K562 (cell line): ENCODE results near the gene PAIP1. TPM values are rescaled to one million over a fixed set of nuclear protein-coding genes. Genes with fewer than 3 reads are reported as not detected.
A peak's percentile ranks its signal among the peaks of the same experiment; 100 is the strongest.

Experiments used
- AFF4 ChIP-seq: sonication (generic); formaldehyde crosslinking; IDR thresholded peaks from 2 replicates; pipeline ENCODE4 v1.8.0; 2023; ENCODE audit warnings: mild to moderate bottlenecking, missing genetic modification reagents
- ARID2 ChIP-seq: fragments of 450-650 bp; IDR thresholded peaks from 2 replicates; pipeline ENCODE4 v1.6.1; 2017; ENCODE audit warnings: antibody characterized with exemption, mild to moderate bottlenecking
- BDP1 ChIP-seq: IDR thresholded peaks from 3 replicates; pipeline ENCODE4 v1.6.1; 2011; ENCODE audit not compliant: insufficient read length, insufficient read depth
- GABPB2 ChIP-seq: fragments of 250-450 bp; sonication (Bioruptor Pico); conservative IDR thresholded peaks from 2 replicates; pipeline ENCODE4 v1.5.1; 2021; ENCODE audit warnings: mild to moderate bottlenecking
- HNRNPUL1 ChIP-seq: fragments of 200-400 bp; formaldehyde crosslinking; IDR thresholded peaks from 2 replicates; pipeline ENCODE4 v1.6.1; 2017; ENCODE audit warnings: low read length
- MAZ ChIP-seq, 2 experiments: fragments of 450-650 bp in 1 of 2; sonication (generic) in 1 of 2; formaldehyde crosslinking; IDR thresholded peaks in 1 of 2; conservative IDR thresholded peaks in 1 of 2; 2 replicates each; pipeline versions ENCODE4 v1.4.0 to v1.5.0; 2020; ENCODE audit warnings: mild to moderate bottlenecking in 1 of 2, missing genetic modification reagents in 1 of 2
- PCBP2 ChIP-seq: fragments of 200-400 bp; formaldehyde crosslinking; IDR thresholded peaks from 2 replicates; pipeline ENCODE4 v1.6.1; 2018; ENCODE audit warnings: low read length, low read depth, mild to moderate bottlenecking, moderate library complexity; ENCODE audit not compliant: poor library complexity, severe bottlenecking
- POLR2A ChIP-seq: fragments of 450-650 bp; conservative IDR thresholded peaks from 2 replicates; pipeline ENCODE4 v1.6.1; 2016
- PTRF ChIP-seq: fragments of 450-650 bp; IDR thresholded peaks from 2 replicates; pipeline ENCODE4 v1.6.1; 2016; ENCODE audit warnings: mild to moderate bottlenecking, missing genetic modification characterization, missing compliant biosample characterization
- PTTG1 ChIP-seq: fragments of 450-650 bp; IDR thresholded peaks from 2 replicates; pipeline ENCODE4 v1.6.1; 2016; ENCODE audit warnings: low read depth, mild to moderate bottlenecking, missing genetic modification characterization, missing compliant biosample characterization
- RAD51 ChIP-seq: fragments of 450-650 bp; IDR thresholded peaks from 2 replicates; pipeline ENCODE4 v1.7.1; 2016; ENCODE audit warnings: low read depth, mild to moderate bottlenecking, borderline replicate concordance
- RBBP5 ChIP-seq: fragments of 200-600 bp; sonication (generic); IDR thresholded peaks from 2 replicates; pipeline ENCODE4 v1.6.1; 2012; ENCODE audit warnings: borderline replicate concordance, mild to moderate bottlenecking, low read length, control low read depth, inconsistent platforms; ENCODE audit not compliant: insufficient read depth, poor library complexity, severe bottlenecking
- SLC30A9 ChIP-seq: fragments of 250-450 bp; sonication (Bioruptor Pico); IDR thresholded peaks from 2 replicates; pipeline ENCODE4 v1.8.0; 2022; ENCODE audit warnings: mild to moderate bottlenecking, moderate library complexity
- TBL1XR1 ChIP-seq, 2 experiments: IDR thresholded peaks; 2 replicates each; pipeline ENCODE4 v1.6.1; 2012; ENCODE audit warnings: improper control_type of control experiment in 2 of 2, low read length in 2 of 2, mild to moderate bottlenecking in 1 of 2
- YY1 ChIP-seq, 3 experiments: IDR thresholded peaks; 2 replicates each; pipeline ENCODE4 v1.6.1; 2011; ENCODE audit warnings: low read length in 2 of 3, mild to moderate bottlenecking in 2 of 3, moderate library complexity in 2 of 3, borderline replicate concordance in 1 of 3, control low read depth in 1 of 3, low read depth in 1 of 3; ENCODE audit not compliant: insufficient read depth in 3 of 3, insufficient replicate concordance in 2 of 3, control insufficient read depth in 1 of 3, insufficient read length in 1 of 3; ENCODE audit errors: extremely low read depth in 1 of 3
- polyA plus RNA-seq, 8 experiments: library from polyadenylated mRNA; depleted of rRNA in 4 of 8; stranded (reverse) in 5 of 8; unstranded in 3 of 8; fragments of >200 nt; fragmentation: Nextera tagmentation in 2 of 8; fragmentation: Illumina TruSeq in 1 of 8; extraction: Ambion mirVana in 2 of 8; extraction: Trizol in 1 of 8; gene quantifications; 2 replicates each; pipeline versions ENCODE4 v1.2.1 to v1.2.3, GENCODE V29; 2011 to 2014; ENCODE audit warnings: inconsistent platforms in 1 of 8, missing spikeins in 1 of 8
- total RNA-seq, 7 experiments: library from RNA; depleted of rRNA in 6 of 7; stranded (reverse); fragments of >200 nt in 6 of 7; fragmentation: Illumina TruSeq in 2 of 7; extraction: Trizol in 2 of 7; gene quantifications; 2 replicates each; pipeline versions ENCODE4 v1.2.1 to v1.2.3, GENCODE V29; 2011 to 2021; ENCODE audit warnings: low replicate concordance in 1 of 7
- TF ChIP-seq, protein P1 (sequence below), 2 experiments: IDR thresholded peaks in 1 of 2; conservative IDR thresholded peaks in 1 of 2; 2 replicates each; pipeline ENCODE4 v1.6.1; 2016; ENCODE audit warnings: low read depth in 2 of 2, mild to moderate bottlenecking in 1 of 2, missing compliant biosample characterization in 1 of 2, missing genetic modification characterization in 1 of 2, moderate library complexity in 1 of 2
- TF ChIP-seq, protein P2 (sequence below): fragments of 200-800 bp; sonication (Bioruptor generic); IDR thresholded peaks from 2 replicates; pipeline ENCODE4 v1.6.1; 2017; ENCODE audit warnings: missing genetic modification characterization, missing compliant biosample characterization

The PAIP1 gene
- total and polyA plus RNA-seq, 9 of the 15 experiments (the other 6 are each of a cell fraction or from before 2014, with no cell fraction given) = 51.7 to 181 (median 102) TPM

DNA sequence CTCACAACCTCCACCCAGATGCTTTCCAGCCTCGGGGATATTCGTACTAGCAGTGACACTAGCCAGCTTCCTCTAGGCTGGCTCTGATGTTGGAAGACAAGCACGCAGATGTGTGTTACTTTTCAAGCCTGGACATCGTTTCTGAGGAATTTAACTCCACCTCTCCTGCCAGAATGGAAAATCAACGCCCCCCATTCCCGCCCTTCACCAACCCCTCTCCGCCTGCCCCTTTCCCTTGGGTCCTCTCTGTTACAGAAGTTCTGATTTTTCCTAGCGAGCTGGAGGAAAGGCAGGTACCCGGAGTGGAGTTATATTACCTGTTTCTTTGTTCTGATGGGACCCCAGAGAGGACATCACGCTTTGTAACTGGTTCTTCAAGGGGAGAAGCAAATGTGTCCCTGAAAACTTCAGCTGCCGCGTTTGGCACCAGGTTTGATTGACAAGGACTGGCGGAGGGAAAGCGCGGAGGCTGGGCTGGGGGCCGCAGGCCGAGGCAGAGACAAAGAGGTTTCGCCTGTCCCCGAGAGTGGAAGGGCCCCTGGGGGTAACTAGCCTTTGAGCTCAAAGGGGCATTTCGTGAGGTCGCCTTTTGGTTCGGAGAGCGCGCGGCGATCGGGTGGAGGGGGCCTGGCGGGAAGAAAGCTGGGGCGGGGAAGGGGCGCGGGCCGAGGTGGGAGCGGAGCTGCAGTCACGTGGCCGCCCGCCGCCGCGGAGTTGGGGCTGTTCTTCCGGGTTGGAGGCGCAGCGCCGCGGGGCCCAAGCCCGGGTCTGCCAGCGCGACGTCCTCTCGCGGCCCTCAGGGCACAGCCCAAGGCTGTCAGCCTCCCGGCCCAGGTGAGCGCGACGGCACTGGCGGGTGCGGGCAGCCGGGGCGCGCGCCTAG lies 45.8 kb upstream of the PAIP1 start, which contains the start of gene NNT (continued):
- no peak for TF ChIP-seq PTTG1 (tag)
- TF ChIP-seq HNRNPUL1 = no peak
- TF ChIP-seq, protein P1, sequence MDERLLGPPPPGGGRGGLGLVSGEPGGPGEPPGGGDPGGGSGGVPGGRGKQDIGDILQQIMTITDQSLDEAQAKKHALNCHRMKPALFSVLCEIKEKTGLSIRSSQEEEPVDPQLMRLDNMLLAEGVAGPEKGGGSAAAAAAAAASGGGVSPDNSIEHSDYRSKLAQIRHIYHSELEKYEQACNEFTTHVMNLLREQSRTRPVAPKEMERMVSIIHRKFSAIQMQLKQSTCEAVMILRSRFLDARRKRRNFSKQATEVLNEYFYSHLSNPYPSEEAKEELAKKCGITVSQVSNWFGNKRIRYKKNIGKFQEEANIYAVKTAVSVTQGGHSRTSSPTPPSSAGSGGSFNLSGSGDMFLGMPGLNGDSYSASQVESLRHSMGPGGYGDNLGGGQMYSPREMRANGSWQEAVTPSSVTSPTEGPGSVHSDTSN (CRISPR knock-in tag; IDR thresholded peaks at IDR 0.05; ENCODE audit: low read depth) = peak; percentile 52; the same call in 1 of the 2 replicates
- TF ChIP-seq, protein P1 (tag; conservative IDR thresholded peaks at IDR 0.05; ENCODE audit: low read depth) = peak; percentile 85
- peak; percentile 49; the same call in 1 of the 2 replicates for TF ChIP-seq AFF4 (CRISPR knock-in tag)
- TF ChIP-seq PTRF = no peak
- peak; percentile 75 to 84 for TF ChIP-seq MAZ (CRISPR knock-in tag; conservative IDR thresholded peaks at IDR 0.05 in 1 of 2, IDR thresholded peaks at IDR 0.05 in 1 of 2)
- TF ChIP-seq RAD51 = peak; percentile 86
- peak; percentile 96 for TF ChIP-seq RBBP5
- no peak for TF ChIP-seq PCBP2
- TF ChIP-seq POLR2A = peak; percentile 68
- TF ChIP-seq GABPB2 = no peak
- TF ChIP-seq, protein P2, sequence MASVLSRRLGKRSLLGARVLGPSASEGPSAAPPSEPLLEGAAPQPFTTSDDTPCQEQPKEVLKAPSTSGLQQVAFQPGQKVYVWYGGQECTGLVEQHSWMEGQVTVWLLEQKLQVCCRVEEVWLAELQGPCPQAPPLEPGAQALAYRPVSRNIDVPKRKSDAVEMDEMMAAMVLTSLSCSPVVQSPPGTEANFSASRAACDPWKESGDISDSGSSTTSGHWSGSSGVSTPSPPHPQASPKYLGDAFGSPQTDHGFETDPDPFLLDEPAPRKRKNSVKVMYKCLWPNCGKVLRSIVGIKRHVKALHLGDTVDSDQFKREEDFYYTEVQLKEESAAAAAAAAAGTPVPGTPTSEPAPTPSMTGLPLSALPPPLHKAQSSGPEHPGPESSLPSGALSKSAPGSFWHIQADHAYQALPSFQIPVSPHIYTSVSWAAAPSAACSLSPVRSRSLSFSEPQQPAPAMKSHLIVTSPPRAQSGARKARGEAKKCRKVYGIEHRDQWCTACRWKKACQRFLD (CRISPR knock-in tag) = no peak; the same call in none of the 2 replicates
- no peak for TF ChIP-seq ARID2
- no peak for TF ChIP-seq BDP1
- no peak for TF ChIP-seq TBL1XR1 (IDR thresholded peaks at IDR 0.05; ENCODE audit: low read length in 2 of 2)
- TF ChIP-seq SLC30A9 (CRISPR knock-in tag) = no peak
- TF ChIP-seq YY1 (IDR thresholded peaks at IDR 0.05; ENCODE audit: borderline replicate concordance in 1 of 3, control insufficient read depth in 1 of 3, extremely low read depth in 1 of 3, insufficient read depth in 3 of 3, insufficient read length in 1 of 3, insufficient replicate concordance in 2 of 3, low read depth in 1 of 3, low read length in 2 of 3) = peak in 1 of 3 experiments; percentile 61
